ENCODE measurements around the gene HS3ST6.

Gene HS3ST6

DNA sequence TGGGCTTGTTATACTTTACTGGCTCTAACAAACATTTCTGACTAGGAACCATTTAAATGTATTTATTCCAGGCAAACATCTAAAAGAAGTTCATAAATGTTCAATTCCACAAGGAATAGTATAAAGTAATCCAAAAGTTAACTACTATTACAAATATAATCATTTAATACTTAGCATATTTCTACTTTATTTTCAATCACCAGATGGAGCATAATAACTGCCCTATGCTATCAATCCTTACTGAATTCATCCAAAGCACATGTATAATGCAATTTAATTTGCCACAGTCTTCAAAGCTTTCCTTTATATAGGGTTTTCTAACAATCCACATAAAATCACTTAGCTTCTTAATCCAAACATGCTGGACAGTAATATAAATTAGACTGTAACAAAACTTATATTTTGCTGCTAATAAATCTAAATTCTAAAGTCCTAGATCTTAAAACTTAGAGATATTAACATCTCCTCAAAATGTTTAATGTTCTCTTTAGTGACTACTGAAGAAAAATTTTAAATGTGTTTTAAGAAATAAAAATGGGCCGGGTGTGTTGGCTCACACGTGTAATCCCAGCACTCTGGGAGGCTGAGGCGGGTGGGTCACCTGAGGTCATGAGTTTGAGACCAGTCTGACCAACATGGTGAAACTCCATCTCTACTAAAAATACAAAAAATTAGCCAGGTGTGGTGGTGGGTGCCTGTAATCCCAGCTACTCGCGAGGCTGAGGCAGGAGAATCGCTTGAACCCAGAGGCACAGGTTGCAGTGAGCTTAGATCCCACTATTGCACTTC is 52.1 kb downstream of the HS3ST6 start:
- no peak for DNase-seq (ENCODE audit: low read depth)
- H3K4me3 ChIP-seq (ENCODE audit: low read length): no peak overlapping the region
- TF ChIP-seq, protein P1, sequence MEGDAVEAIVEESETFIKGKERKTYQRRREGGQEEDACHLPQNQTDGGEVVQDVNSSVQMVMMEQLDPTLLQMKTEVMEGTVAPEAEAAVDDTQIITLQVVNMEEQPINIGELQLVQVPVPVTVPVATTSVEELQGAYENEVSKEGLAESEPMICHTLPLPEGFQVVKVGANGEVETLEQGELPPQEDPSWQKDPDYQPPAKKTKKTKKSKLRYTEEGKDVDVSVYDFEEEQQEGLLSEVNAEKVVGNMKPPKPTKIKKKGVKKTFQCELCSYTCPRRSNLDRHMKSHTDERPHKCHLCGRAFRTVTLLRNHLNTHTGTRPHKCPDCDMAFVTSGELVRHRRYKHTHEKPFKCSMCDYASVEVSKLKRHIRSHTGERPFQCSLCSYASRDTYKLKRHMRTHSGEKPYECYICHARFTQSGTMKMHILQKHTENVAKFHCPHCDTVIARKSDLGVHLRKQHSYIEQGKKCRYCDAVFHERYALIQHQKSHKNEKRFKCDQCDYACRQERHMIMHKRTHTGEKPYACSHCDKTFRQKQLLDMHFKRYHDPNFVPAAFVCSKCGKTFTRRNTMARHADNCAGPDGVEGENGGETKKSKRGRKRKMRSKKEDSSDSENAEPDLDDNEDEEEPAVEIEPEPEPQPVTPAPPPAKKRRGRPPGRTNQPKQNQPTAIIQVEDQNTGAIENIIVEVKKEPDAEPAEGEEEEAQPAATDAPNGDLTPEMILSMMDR (conservative IDR thresholded peaks at IDR 0.05; ENCODE audit: low read length): no peak

DNA sequence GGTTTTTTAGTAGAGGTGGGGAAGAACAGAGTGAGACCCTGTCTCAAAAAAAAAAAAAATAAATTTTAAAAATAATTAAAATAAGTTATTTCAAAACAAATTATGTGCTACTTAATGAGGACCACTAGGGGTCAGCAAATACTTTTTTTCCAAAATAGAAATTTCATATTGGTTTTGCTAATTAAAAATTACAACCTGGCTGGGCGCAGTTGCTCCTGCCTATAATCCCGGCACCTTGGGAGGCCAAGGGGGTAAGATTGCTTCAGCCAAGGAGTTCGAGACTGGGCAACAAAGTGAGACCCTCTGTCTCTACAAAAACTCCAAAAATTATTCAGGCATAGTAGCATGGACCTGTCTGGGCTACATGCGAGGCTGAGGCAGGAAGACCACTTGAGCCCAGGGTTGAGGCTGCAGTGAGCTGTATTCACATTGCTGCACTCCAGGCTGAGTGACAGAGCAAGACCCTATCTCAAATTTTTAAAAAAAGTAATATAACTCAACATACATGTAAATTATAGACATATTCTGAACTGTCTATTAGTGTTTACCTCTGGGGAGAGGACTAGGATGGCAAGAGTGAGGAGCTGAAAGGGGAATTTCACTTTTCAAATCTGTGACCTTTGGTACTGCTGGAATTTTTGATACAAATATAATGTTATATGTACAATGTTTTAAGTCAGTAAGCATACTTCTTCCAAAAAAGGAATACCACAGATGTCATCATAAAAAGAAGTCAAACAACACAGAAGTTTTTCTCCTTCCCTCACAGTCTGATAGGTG is 54.3 kb downstream of the HS3ST6 start:
- peak; percentile 53 for DNase-seq (ENCODE audit: low read depth)
- H3K4me3 ChIP-seq (ENCODE audit: low read length): no peak overlapping the region

DNA sequence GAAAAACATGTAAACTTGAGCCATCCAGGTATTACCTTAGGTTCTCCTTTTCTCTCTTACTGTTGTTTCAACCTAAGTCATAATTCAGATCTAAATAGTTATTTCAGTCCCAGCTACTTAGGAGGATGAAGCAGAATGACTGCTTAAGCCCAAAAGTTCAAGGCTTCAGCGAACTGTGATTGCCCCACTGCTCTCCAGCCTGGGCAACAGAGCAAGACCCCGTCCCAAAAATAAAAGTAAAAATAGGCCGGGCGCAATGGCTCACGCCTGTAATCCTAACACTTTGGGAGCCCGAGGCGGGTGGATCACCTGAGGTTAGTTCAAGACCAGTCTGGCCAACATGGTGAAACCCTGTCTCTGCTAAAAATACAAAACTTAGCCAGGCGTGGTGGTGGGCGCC is 55.8 kb downstream of the HS3ST6 start:
- DNase-seq (ENCODE audit: low read depth): no peak
- TF ChIP-seq, protein P1 (conservative IDR thresholded peaks at IDR 0.05; ENCODE audit: low read length): no peak

More for the DNA sequence above, 54.3 kb downstream of the HS3ST6 start:
- TF ChIP-seq, protein P1 (conservative IDR thresholded peaks at IDR 0.05; ENCODE audit: low read length): peak; percentile 59

DNA sequence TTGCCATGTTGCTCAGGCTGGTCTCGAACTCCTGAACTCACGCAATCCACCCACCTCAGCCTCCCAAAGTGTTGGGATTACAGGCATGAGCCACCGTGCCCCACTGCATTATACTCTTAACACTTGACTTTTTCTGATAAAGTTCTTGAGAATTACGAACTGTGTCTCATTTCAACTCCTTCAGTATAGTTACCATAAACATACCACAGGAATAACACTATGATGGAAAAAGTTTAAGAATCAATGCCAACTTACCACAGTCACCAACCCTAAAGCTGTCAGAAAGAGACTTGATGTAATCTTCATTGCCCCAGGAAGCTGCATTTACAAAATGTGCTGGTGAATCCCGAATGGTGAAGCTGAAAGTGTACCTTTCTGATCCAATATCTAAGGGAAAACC is 56.5 kb downstream of the HS3ST6 start:
- no peak overlapping the region for H3K4me3 ChIP-seq (ENCODE audit: low read length)

More for the DNA sequence above, 55.8 kb downstream of the HS3ST6 start:
- H3K4me3 ChIP-seq (ENCODE audit: low read length): no peak overlapping the region

More for the DNA sequence above, 56.5 kb downstream of the HS3ST6 start:
- TF ChIP-seq, protein P1 (conservative IDR thresholded peaks at IDR 0.05; ENCODE audit: low read length): no peak
- no peak for DNase-seq (ENCODE audit: low read depth)

Data from AG10803 (cell line).